SU-DHL-6 (cell line): ENCODE results near the gene ANXA2.

Source experiments
- EZH2phosphoT487 ChIP-seq: fragments of 200-600 bp; sonication (generic), shearing (Covaris generic); conservative IDR thresholded peaks from 2 replicates; pipeline ENCODE4 v1.6.1; 2018; ENCODE audit warnings: mild to moderate bottlenecking, antibody characterized with exemption, low read length, moderate library complexity, mixed read lengths
- TF ChIP-seq, protein P1 (sequence below): fragments of 200-600 bp; sonication (generic); IDR thresholded peaks from one replicate; pipeline ENCODE4 v1.5.1; 2017; ENCODE audit warnings: antibody characterized with exemption, mild to moderate bottlenecking, low read length, moderate library complexity; ENCODE audit not compliant: insufficient read depth, poor library complexity, severe bottlenecking

- TF ChIP-seq, protein P1, sequence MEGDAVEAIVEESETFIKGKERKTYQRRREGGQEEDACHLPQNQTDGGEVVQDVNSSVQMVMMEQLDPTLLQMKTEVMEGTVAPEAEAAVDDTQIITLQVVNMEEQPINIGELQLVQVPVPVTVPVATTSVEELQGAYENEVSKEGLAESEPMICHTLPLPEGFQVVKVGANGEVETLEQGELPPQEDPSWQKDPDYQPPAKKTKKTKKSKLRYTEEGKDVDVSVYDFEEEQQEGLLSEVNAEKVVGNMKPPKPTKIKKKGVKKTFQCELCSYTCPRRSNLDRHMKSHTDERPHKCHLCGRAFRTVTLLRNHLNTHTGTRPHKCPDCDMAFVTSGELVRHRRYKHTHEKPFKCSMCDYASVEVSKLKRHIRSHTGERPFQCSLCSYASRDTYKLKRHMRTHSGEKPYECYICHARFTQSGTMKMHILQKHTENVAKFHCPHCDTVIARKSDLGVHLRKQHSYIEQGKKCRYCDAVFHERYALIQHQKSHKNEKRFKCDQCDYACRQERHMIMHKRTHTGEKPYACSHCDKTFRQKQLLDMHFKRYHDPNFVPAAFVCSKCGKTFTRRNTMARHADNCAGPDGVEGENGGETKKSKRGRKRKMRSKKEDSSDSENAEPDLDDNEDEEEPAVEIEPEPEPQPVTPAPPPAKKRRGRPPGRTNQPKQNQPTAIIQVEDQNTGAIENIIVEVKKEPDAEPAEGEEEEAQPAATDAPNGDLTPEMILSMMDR = no peak
- no peak for TF ChIP-seq EZH2phosphoT487
Observed at GRCh38 chr15:60416484-60416883, 18.7 kb upstream of the ANXA2 start.
